HEK293 (cell line): ENCODE measurements around the gene SMIM41.
A peak's percentile ranks its signal among the peaks of the same experiment; 100 is the strongest.

Experiments used
- GLIS1 ChIP-seq: fragments of 450-650 bp; formaldehyde crosslinking; IDR thresholded peaks from 2 replicates; pipeline ENCODE4 v1.5.1; 2016; ENCODE audit warnings: missing biosample characterization, missing genetic modification characterization
- GLIS2 ChIP-seq: fragments of 450-650 bp; formaldehyde crosslinking; IDR thresholded peaks from 2 replicates; pipeline ENCODE4 v1.5.1; 2016; ENCODE audit warnings: missing biosample characterization, missing genetic modification characterization
- IKZF3 ChIP-seq: fragments of 450-650 bp; IDR thresholded peaks from 2 replicates; pipeline ENCODE4 v1.5.0; 2018; ENCODE audit warnings: missing biosample characterization, mild to moderate bottlenecking, missing genetic modification characterization, moderate library complexity
- OSR2 ChIP-seq: fragments of 450-650 bp; formaldehyde crosslinking; IDR thresholded peaks from 2 replicates; pipeline ENCODE4 v1.5.1; 2016; ENCODE audit warnings: missing biosample characterization, missing genetic modification characterization
- PRDM2 ChIP-seq: fragments of 450-650 bp; formaldehyde crosslinking; IDR thresholded peaks from 2 replicates; pipeline ENCODE4 v1.5.1; 2016; ENCODE audit warnings: missing biosample characterization, missing genetic modification characterization, borderline replicate concordance
- REPIN1 ChIP-seq: fragments of 450-650 bp; formaldehyde crosslinking; IDR thresholded peaks from 2 replicates; pipeline ENCODE4 v1.5.1; 2017; ENCODE audit warnings: missing biosample characterization, missing genetic modification characterization, low read depth
- ZBTB11 ChIP-seq: fragments of 450-650 bp; formaldehyde crosslinking; conservative IDR thresholded peaks from 2 replicates; pipeline ENCODE4 v1.5.1; 2016; ENCODE audit warnings: low read depth, missing biosample characterization, missing genetic modification characterization
- ZNF10 ChIP-seq: fragments of 450-650 bp; formaldehyde crosslinking; IDR thresholded peaks from 2 replicates; pipeline ENCODE4 v1.5.1; 2017; ENCODE audit warnings: missing biosample characterization, missing genetic modification characterization
- ZNF2 ChIP-seq: fragments of 450-650 bp; formaldehyde crosslinking; IDR thresholded peaks from 2 replicates; pipeline ENCODE4 v1.5.1; 2016; ENCODE audit warnings: missing biosample characterization, missing genetic modification characterization
- ZNF311 ChIP-seq: fragments of 450-650 bp; formaldehyde crosslinking; IDR thresholded peaks from 2 replicates; pipeline ENCODE4 v1.5.1; 2017; ENCODE audit warnings: missing biosample characterization, missing genetic modification characterization, borderline replicate concordance
- ZNF391 ChIP-seq: fragments of 450-650 bp; formaldehyde crosslinking; IDR thresholded peaks from 2 replicates; pipeline ENCODE4 v1.5.1; 2016; ENCODE audit warnings: low read depth, missing biosample characterization, missing genetic modification characterization, borderline replicate concordance
- ZNF488 ChIP-seq: fragments of 450-650 bp; formaldehyde crosslinking; IDR thresholded peaks from 2 replicates; pipeline ENCODE4 v1.5.1; 2016; ENCODE audit warnings: missing biosample characterization, missing genetic modification characterization
- ZNF514 ChIP-seq: fragments of 450-650 bp; formaldehyde crosslinking; IDR thresholded peaks from 2 replicates; pipeline ENCODE4 v1.5.1; 2016; ENCODE audit warnings: missing biosample characterization, missing genetic modification characterization
- ZNF530 ChIP-seq: fragments of 450-650 bp; formaldehyde crosslinking; IDR thresholded peaks from 2 replicates; pipeline ENCODE4 v1.5.1; 2016; ENCODE audit warnings: low read depth, missing biosample characterization, missing genetic modification characterization
- ZNF600 ChIP-seq: fragments of 450-650 bp; formaldehyde crosslinking; IDR thresholded peaks from 2 replicates; pipeline ENCODE4 v1.5.1; 2016; ENCODE audit warnings: missing biosample characterization, missing genetic modification characterization
- ZNF610 ChIP-seq: fragments of 450-650 bp; formaldehyde crosslinking; IDR thresholded peaks from 2 replicates; pipeline ENCODE4 v1.5.1; 2016; ENCODE audit warnings: missing biosample characterization, missing genetic modification characterization, borderline replicate concordance
- ZNF670 ChIP-seq: fragments of 450-650 bp; formaldehyde crosslinking; IDR thresholded peaks from 2 replicates; pipeline ENCODE4 v1.5.1; 2016; ENCODE audit warnings: missing biosample characterization, missing genetic modification characterization, low read depth
- ZNF677 ChIP-seq: fragments of 450-650 bp; IDR thresholded peaks from 2 replicates; pipeline ENCODE4 v1.5.0; 2018; ENCODE audit warnings: missing biosample characterization, mild to moderate bottlenecking, missing genetic modification characterization, moderate library complexity

The SMIM41 gene

GRCh38 chr12:52069327-52070184 lies 9.9 kb upstream of the SMIM41 start, which contains the start of gene ATG101 (continued):
- TF ChIP-seq PRDM2 (tag by site-specific recombination), result no peak
- peak; percentile 9; the same call in 1 of the 2 replicates for TF ChIP-seq OSR2 (tag by site-specific recombination)
- peak; percentile 88; the same call in 1 of the 2 replicates for TF ChIP-seq ZNF391 (tag by site-specific recombination)
- peak; percentile 92 for TF ChIP-seq GLIS1 (tag by site-specific recombination)
- no peak for TF ChIP-seq ZNF514 (tag by site-specific recombination)
- no peak for TF ChIP-seq ZNF488 (tag by site-specific recombination)
- peak; percentile 98 for TF ChIP-seq ZBTB11 (tag by site-specific recombination)
- peak; percentile 69 for TF ChIP-seq ZNF10 (tag by site-specific recombination)
- no peak for TF ChIP-seq REPIN1 (tag by site-specific recombination)
- no peak for TF ChIP-seq ZNF311
- TF ChIP-seq ZNF610, result peak; percentile 56; the same call in 1 of the 2 replicates
- TF ChIP-seq IKZF3 (tag by site-specific recombination), result no peak
- no peak for TF ChIP-seq ZNF677 (tag by site-specific recombination)
- peak; percentile 99 for TF ChIP-seq GLIS2 (tag by site-specific recombination)
- no peak for TF ChIP-seq ZNF670
- no peak for TF ChIP-seq ZNF530
- peak; percentile 79 for TF ChIP-seq ZNF2 (tag by site-specific recombination)
- peak; percentile 89 for TF ChIP-seq ZNF600
